Gastrocnemius medialis (tissue), 4 donors: ENCODE results near the gene PCDHA9.

Experiments used
- CTCF ChIP-seq, 5 experiments: fragments of 450-650 bp in 3 of 5; fragments of 200-600 bp in 2 of 5; sonication (generic) in 2 of 5; IDR thresholded peaks in 4 of 5; conservative IDR thresholded peaks in 1 of 5; 1 replicate in 4 of 5; 2 replicates in 1 of 5; pipeline ENCODE4 v1.5.1; 2016 to 2019; ENCODE audit warnings: antibody characterized with exemption in 5 of 5, mild to moderate bottlenecking in 3 of 5, moderate library complexity in 3 of 5
- POLR2A ChIP-seq, 2 donors: fragments of 450-650 bp; IDR thresholded peaks; one replicate each; pipeline ENCODE4 v1.6.1; 2017; ENCODE audit warnings: antibody characterized with exemption in 2 of 2, mild to moderate bottlenecking in 2 of 2, moderate library complexity in 2 of 2

GRCh38 chr5:140870221-140871201 is 22.3 kb downstream of the PCDHA9 start:
- TF ChIP-seq CTCF (IDR thresholded peaks at IDR 0.05 in 4 of 5, conservative IDR thresholded peaks at IDR 0.05 in 1 of 5) (no peak), POLR2A (IDR thresholded peaks at IDR 0.05) (no peak)
